Endothelial cell of umbilical vein (primary cell): ENCODE data around the gene GNB2.

ENCODE experiments used
- CTCF ChIP-seq, 2 donors: IDR thresholded peaks; 1 replicate in 1 of 2; 2 replicates in 1 of 2; pipeline ENCODE4 v1.5.1; 2011; ENCODE audit warnings: low read length in 2 of 2, mild to moderate bottlenecking in 2 of 2, moderate library complexity in 2 of 2, control low read depth in 1 of 2, inconsistent platforms in 1 of 2, low read depth in 1 of 2; ENCODE audit not compliant: insufficient read depth in 1 of 2; ENCODE audit errors: extremely low read depth in 1 of 2
- EZH2 ChIP-seq: IDR thresholded peaks from 2 replicates; pipeline ENCODE4 v1.6.1; 2012; ENCODE audit warnings: borderline replicate concordance, low read depth, mild to moderate bottlenecking, moderate library complexity, low read length, inconsistent platforms; ENCODE audit not compliant: severe bottlenecking
- MYC ChIP-seq: IDR thresholded peaks from one replicate; pipeline ENCODE4 v1.6.1; 2011; ENCODE audit warnings: mild to moderate bottlenecking, low read depth, low read length
- POLR2A ChIP-seq: IDR thresholded peaks from 2 replicates; pipeline ENCODE4 v1.6.1; 2012; ENCODE audit warnings: low read depth, mild to moderate bottlenecking, control low read depth, low read length

DNA sequence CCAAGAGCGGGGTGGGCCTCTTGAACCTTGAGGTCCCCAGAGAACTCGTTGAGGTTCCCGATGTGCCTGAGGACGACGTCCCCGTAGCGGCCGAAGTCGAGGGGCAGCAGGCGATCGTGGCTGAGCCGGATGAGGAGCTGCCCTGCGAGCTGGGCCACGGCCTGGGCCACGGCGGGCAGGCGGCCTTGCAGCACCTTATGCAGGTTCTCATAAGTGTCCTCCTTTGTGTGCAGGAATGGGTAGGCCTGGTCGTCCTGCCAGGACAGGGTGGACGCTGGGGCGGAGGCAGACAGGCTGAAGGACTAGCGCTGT, 46.3 kb upstream of the GNB2 start:
- TF ChIP-seq EZH2 (no peak), CTCF (IDR thresholded peaks at IDR 0.05; ENCODE audit: extremely low read depth in 1 of 2, insufficient read depth in 1 of 2, low read depth in 1 of 2, low read length in 2 of 2) (no peak), POLR2A (no peak), MYC (no peak)
